HG03039 (cell line): ENCODE data around the gene AGAP1.

Experiments used
- ATAC-seq: cut with Tn5 transposase; IDR thresholded peaks from one replicate; pipeline ENCODE4 v1.9.1; 2021; ENCODE audit warnings: mild to moderate bottlenecking, moderate library complexity; ENCODE audit not compliant: unreplicated experiment

The AGAP1 gene

DNA sequence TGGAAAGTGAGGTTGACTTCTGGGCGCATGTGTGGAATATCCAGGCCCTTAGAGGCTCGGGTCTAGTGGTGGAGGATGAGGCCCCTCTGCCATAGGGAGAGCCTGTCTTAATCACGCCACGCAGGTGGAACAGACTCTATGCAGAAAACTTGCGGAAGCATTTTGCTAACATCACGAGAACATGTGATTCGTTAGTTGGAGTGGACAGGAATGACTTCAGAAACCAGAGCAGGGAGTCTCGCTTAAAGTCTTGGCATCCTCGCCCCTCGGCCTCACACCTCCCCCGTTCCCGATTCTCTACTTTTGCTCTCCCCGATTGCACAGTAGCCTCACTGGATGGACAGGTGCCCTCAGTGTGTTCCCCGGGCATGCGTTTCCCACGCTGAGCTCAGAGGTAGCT, 340.9 kb downstream of the AGAP1 start:
- ATAC-seq = no peak

DNA sequence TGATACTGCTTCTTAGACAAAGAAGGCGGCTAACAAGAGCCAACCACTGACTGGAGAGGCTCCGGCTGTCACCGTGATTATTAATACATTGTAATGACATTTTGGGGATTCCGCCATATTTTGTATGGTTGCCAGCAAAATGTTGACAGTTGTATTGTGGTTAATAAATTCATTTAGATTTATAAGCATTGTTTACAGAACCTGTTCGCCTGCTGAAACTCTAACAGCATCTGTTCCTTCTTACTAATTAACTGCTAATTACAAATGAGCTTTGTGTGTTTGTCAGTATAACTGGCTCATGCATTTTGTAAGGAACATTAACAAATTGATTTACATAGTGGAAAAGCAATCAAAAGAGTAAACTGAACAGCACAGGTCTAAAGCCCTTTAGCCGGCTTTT, 342.0 kb downstream of the AGAP1 start:
- ATAC-seq = no peak

DNA sequence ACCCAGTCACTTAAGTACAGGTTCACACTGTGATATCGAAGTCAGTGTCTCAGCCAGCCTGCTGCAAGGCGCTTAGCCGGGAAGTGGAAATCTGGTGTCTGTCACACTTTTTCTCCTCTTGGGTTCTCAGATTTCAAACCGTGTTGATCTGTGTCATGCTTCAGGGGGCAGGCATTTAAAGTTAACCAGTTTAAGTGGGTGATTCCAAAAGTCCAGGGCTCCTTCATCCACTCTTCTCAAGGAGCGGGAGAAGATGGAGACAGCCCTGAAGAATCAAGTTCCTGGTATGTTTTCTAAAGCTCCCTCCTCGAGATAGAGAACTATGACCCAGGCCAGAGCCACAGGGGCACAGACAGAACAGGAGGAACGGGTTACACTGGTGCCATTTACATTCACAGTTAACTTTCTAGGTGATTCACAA, 342.7 kb downstream of the AGAP1 start:
- no peak for ATAC-seq

DNA sequence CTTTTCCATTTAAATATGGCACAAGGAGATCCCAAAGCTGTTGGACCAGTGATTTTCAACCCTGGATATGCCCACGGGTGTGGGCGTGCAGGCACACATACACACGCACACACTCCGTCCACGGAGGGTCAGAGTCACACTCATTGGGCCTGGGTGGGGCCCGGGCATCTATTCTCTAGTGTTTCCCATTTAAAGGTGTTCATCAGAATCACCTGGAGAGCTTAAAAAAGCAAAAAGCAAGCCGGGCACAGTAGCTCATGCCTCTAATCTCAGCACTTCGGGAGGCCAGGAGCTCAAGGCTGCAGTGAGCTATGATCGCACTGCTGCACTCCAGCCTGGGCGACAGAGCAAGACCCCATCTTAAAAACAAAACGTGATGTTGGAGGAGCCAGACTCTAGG, 345.4 kb downstream of the AGAP1 start:
- ATAC-seq = no peak

DNA sequence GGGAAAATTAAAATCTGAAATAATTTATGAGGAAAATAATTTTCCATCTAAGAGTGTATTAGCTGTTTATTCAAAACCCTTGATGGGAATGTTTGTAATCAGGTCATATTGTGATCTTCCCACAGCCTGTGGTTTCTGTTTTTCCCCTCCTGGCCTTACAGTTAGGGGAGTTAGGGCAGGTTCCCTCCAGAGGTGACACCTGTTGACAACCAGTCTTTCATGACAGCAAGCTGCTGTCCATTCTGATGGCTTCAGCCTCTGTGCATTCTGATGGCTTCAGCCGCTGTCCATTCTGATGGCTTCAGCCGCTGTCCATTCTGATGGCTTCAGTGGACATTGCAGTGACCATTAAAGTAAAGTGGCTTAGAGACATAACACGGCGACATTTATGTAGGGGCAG, 346.1 kb downstream of the AGAP1 start:
- ATAC-seq = no peak

DNA sequence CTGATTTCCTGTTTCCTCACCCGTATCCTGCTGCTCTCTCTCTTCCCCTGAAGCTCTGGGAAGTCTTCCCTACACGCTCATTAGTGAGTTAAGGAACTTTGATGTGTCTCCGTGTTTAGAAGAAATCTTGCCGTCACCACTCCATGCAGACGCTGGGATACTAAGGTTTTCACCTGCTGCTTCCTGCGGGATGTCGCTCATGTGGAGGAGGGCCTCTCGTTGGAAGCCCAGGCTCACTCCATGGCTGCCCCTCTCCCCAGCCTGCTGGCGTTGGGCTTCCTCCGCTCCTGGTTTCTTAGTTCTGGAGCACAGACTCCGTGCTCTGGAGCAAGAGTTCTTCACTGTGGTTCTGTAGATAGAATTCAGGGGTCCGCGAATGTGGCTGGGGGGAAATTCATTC, 348.0 kb downstream of the AGAP1 start:
- no peak for ATAC-seq

DNA sequence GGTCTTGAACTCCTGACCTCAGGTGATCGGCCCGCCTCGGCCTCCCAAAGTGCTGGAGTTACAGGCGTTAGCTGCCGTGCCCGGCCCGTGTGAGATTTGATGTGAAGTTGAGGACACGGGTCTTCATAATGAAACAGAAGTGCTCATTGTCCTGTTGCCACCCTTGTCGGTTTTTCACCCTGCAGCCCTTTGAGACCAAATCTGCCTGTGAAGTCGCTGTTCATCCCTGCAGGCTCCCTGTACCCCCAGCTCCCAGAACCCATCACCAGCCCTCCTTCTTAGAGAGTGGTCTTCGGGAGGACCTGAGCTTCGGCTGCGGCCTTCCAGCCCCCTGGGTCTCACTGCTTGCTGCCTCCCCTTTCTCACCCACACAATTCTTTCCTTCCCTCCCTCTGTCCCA, 349.1 kb downstream of the AGAP1 start:
- no peak for ATAC-seq

DNA sequence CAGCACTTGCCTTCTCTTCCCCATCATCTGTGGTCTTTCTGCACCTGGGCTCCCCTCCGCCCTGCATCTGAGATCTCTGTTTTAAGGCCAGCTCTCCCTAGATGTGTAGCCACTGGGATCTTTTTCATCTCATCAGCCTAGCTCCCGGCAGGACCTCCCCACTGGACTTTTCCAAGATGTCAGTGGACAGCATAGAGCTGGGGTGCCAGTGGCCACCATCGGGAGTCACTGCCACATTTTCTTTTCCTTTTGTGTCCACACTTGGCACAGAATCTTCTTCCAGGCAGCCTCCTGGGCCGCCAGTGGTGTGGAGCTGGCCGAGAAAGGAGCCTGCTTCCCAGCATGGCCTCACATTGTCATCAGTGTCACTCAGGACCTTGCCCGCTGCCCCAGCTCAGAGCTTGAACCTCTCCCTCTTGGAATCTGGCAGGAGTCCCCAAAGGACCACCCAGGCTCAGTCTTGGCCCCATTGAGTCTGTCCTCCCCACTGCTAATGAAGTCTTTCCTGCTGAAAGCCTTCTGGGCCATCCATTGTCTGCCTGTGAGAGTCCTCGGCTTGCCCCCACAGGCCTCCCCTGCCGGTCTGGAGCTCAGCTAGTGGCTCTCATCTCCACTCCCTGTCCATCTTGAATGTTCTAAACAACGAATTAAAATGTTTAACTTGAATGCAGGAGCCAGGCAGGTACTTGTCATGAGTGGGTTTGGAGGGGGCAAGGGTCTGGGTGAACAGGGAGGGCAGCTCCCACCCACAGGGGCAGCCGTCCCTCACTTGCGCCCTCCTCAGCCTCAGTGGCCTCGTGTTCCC, 349.9 kb downstream of the AGAP1 start:
- no peak for ATAC-seq

DNA sequence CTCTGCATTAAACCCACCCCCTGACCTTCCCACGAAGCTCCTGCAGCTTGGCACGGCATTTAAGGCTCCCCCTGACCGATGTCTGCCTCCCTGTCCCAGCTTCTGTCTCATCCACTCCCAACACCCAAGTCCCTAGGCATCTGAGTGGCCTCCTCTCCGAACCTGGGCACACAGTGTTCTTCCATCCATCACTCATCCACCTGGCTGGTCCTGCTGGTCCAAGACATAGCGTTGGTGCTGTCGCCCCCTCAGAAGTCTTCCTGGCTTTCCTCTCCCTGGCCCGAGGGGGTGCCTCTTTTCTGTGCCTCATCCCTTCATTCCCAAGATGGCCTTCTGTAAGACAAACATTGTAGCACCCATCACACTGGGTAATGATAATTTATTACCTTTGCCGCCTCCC, 350.7 kb downstream of the AGAP1 start:
- no peak for ATAC-seq

DNA sequence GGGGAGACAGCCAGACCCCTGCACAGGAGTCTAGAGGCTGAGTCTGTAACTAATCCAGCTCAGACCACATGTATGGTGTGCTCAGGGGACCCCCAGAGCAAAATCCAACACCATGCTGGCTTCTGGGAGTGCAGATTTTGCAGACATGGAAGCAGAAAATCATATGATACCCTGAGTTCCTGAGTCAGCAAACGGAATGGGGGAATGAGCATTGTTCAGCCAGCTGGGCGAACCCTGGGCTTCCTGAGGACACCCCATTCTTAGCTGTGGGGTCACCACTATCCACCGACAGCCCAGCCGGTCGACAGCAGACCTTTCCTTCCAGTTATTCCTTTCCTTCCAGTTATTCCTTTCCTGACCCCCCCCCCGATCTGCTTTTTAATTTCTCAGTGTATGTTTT, 351.4 kb downstream of the AGAP1 start:
- ATAC-seq = no peak

DNA sequence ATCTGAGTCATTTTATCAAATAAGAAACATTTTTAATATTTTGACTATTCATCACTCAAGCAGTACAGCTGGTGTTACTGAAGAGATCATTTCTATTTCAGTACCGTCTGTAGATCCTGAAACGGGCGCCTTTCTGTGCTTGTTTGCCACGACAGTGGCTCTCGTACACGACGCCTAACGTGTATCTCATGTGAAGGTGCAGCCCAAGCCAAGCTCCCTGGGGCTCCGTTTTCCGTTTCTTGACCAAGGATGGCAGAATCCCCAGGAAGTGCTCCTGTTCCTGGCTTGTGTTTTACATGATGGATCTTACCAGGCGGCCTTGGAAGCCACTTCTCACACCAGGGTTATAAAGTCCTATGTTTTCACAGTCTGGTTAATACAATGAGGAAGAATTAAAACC, 353.7 kb downstream of the AGAP1 start:
- no peak for ATAC-seq

DNA sequence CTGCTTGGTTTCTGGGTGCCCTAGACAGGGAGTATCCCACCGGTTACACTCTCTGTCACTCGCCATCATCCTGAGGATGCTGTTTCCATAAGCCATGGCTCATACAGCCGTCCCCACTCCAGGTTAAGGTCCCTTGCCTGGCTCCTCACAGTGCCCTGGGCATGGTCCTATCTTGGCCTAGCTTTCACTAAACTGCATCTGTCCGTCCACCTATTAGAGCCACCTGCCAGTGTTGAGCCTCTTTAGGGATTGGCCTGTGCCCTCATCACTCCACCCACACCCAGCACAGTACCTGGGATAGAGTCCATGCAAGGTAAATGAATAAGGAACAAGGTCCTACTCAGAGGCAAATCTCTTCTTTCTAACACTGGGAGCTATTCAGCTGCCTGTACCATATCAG, 354.2 kb downstream of the AGAP1 start:
- no peak for ATAC-seq

DNA sequence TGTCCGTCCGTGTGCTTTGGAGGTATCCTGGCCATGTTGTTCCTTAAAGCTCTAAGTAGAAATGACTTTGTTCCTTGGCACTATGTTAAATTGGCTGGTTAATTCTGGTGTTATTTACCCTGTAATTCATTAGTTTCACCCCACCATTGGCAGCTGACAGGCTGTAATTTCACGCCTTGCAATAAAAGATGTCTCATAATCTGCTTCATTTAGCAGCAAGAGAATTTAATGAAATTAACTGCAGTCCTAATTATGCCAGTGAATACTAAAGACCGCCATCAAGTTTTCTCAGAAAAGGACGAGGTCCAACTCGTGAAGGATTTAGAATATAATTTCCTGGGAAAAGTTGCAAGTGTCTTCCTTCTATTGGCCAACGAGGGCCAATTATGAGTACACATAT, 355.1 kb downstream of the AGAP1 start:
- ATAC-seq = no peak

DNA sequence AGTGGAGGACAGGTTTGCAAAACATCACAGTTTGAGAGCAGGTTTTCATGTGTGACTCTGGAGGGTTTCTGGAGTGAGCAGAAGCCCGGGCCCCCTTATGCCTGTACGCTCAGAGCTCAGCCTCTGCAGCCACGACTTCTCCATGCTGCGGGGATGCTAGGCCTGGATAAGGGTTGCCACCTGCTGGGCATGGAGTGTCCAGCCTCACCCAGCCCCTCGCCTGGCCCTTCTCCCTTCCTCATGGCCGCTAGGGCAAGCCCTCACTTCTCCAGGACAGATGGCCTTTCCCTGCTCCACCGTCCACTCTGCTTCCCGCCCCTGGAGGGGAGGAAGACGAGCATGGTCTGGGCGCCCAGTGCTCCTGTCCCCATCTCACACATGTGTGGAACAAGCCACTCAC, 355.6 kb downstream of the AGAP1 start:
- no peak for ATAC-seq

DNA sequence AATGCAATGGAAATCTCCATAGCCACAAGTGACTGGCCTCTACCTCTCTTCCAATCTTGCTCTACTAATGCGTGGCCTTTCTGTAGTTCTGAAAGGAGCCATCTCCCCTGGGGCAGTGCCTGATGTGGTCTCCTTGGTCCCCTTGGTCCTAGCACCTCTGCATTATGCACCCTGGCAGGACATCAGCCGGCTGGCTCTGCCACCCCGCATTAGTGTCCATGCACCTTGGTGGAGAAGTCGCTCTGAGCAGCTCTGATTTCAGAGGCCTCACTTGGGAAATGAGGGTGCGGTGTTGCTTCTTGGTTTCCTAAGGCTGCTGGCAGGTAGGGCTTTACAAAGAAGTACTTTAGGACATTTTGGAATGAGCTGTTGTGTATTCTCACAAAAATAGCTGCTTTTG, 356.4 kb downstream of the AGAP1 start:
- ATAC-seq = no peak

DNA sequence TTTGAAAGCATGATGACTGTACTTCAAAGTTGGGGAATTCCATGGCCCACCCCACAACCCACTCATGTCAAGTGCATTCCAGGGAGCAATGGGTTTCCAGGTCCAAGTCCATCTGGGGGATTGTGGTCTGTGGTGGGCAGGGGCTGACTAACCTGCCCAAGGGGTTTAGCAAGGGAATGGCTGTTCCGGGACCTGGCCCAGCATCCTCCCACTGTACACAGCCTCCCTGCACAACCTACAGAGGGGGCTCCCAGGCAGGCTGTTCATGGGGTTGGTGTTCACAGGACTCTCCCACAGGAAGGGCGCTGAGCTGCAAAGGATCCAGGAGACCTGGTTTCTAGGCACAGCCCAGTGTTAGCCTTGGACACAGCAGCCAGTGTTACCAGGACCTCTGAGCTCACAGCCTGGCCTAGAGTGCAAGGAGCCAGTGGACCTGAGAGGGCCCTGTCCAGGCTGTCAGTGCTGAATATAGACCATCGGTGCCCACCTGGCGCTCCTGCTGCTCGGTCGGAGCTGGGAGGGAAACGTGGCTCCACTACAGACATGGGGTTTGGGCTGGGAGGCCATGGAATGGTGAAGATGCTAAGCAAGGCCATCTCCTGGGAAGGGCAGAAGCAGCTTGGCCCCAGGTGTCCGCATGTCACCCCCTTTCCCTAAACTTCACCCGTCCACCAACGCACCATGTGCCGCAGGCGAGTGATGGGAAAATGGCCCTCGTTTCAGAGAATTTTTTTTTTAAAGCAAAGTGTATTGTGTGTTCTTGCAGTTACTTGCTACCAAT, 357.1 kb downstream of the AGAP1 start:
- ATAC-seq = no peak

DNA sequence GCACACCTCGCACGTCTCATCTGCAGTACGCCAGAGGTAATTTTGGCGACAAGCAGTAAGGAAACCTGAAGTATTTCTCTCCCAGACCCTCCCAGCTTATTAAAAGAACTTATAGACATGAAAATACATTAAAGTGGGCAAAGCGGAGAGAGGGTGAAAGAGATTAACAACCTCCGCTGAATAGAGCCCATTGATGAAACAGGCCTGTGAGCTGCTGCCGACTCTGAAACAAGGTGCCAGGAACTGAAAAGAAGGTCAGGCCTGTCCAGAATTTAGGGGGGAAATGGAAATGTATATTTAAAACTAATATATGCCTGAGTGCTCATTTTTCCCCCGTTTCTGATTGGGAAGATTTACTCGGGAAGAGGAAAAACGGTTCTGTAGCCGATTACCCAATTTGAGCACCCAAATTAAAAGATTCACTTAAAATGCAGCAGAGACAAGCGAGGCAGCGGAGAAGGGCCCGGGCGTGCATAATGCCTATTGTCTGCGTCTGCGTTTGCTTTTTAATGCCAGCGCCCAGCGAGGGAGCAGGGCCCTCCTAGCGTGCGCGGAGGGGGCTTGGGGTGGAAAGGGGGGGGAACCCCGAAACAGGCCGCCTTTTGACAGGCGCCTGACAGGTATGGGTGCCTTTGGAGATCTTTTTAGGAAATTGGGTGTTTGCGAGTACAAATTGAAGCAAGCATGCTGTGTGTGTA, 358.1 kb downstream of the AGAP1 start:
- no peak for ATAC-seq

DNA sequence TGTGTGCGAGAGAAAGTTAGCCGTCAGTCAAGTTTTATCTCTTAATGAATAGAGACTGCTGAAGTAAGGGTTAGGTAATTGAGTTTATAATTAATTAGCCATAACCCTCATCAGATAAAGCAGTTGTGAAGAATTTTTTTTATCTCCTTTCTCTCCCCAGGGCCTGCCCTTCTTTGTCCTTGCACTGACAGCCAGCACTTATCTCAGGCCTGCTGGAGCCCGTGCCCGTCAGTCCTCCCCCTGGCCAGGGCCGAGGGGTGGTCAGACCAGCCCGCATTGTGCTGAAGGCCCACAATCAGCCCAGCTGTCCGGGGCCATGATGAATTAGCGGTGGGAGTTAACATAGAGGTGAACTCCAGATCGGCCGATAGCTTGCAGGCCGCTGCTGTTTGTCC, 358.7 kb downstream of the AGAP1 start:
- ATAC-seq = no peak

DNA sequence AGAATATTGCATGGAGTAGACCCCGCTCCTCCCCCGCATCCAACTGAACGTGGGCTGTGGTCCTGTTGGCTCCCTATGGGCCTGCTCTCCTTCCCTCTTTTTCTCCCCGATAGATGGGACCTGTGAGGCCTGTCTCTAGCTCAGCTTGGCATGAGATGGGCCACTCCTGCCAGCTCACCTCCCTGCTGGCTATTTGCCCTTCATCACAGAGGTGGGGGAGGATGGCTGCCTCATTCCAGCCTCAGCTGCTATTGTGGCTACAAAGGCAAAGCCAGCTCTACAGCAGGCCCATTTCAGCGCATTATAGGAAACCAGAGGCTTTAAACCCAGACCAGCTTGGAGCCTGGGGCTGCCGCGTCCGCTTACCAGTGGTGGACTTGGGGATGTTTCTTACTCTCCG, 360.4 kb downstream of the AGAP1 start:
- no peak for ATAC-seq

DNA sequence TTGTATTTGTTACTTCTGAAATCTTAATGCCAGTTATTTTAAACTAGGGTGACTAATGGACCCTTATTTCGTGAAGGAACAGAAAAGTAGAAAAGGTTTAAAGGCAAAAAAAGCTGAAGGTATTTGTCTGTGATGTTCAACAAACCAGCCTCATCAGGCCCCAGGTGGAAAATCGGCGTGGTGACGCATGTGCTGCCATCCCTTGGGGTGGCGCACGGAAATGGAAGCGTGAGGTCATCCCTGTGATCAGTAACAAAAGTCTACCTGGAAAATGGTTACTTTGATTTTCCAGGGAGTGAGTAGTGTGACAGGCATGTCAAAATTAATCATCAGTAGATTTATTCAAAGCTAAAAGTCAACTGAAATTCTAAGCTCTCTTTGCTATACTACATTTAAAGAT, 361.2 kb downstream of the AGAP1 start:
- no peak for ATAC-seq

DNA sequence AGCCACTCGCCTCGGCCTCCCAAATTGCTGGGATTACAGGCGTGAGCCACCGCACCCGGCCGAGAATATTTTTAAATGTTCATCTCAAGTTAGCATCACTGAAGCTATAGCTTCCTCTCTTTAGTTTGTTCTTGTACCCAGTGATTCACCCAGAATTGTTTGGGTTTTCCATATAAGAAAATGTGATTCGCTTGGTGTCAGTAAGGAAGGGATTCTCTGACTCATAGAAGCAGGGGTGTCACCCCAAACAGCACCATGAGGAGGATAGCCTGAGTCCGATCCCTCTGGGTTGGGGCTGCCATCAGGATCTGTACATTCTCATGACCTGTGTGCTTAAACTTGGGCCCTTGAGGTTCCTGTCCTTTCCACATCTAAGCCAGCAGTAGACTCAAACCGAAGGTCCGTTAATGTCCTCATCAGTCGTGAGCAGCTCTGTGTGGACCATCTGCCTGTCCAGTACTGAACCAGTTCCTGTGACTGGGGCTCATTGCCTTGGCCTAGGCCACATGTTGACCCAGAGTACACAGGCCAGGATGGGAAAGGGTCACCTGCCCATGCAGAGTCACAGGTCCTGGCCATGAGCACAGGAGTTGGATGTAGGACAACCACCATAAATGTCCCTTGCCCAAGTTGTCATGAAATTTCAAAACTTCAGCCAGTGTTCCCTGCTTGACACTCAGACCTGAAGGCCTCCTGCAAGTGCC, 362.5 kb downstream of the AGAP1 start:
- no peak for ATAC-seq
